HG03039 (cell line): ENCODE results near the gene RPL12.

Experiments
- ATAC-seq: cut with Tn5 transposase; IDR thresholded peaks from one replicate; pipeline ENCODE4 v1.9.1; 2021; ENCODE audit warnings: mild to moderate bottlenecking, moderate library complexity; ENCODE audit not compliant: unreplicated experiment

The RPL12 gene

GRCh38 chr9:127444283-127444920, 6.8 kb downstream of the RPL12 start:
- no peak for ATAC-seq

GRCh38 chr9:127438394-127438793, 12.8 kb downstream of the RPL12 start:
- ATAC-seq: no peak

- ATAC-seq: no peak
Observed at GRCh38 chr9:127437497-127438264, 13.5 kb downstream of the RPL12 start.

GRCh38 chr9:127430415-127430814, 20.8 kb downstream of the RPL12 start:
- no peak for ATAC-seq

GRCh38 chr9:127428348-127428747, 22.9 kb downstream of the RPL12 start:
- ATAC-seq: no peak

GRCh38 chr9:127426756-127427155, 24.4 kb downstream of the RPL12 start:
- ATAC-seq: no peak

GRCh38 chr9:127424676-127424999, 26.6 kb downstream of the RPL12 start:
- no peak for ATAC-seq

- peak; percentile 74 for ATAC-seq
Observed at GRCh38 chr9:127423934-127424675, 27.1 kb downstream of the RPL12 start, which contains the start of gene ZNF79. Gene ZNF79, plus strand, starts transcription at chr9:127424382. Its CDS starts 406 bp downstream, at chr9:127424788.

GRCh38 chr9:127423476-127423933, 27.7 kb downstream of the RPL12 start:
- no peak for ATAC-seq

GRCh38 chr9:127422787-127423186, 28.4 kb downstream of the RPL12 start:
- no peak for ATAC-seq

GRCh38 chr9:127422133-127422782, 28.9 kb downstream of the RPL12 start:
- no peak for ATAC-seq

GRCh38 chr9:127421057-127421456, 30.1 kb downstream of the RPL12 start:
- no peak for ATAC-seq

GRCh38 chr9:127419348-127419747, 31.9 kb downstream of the RPL12 start:
- no peak for ATAC-seq

GRCh38 chr9:127418037-127418471, 33.2 kb downstream of the RPL12 start:
- ATAC-seq: no peak

- no peak for ATAC-seq
Observed at GRCh38 chr9:127417131-127418036, 33.8 kb downstream of the RPL12 start.

- ATAC-seq: no peak
Observed at GRCh38 chr9:127415657-127416056, 35.5 kb downstream of the RPL12 start.

GRCh38 chr9:127415141-127415540, 36.1 kb downstream of the RPL12 start:
- ATAC-seq: no peak

GRCh38 chr9:127411122-127411521, 40.1 kb downstream of the RPL12 start:
- ATAC-seq: no peak

GRCh38 chr9:127407492-127407843, 43.7 kb downstream of the RPL12 start:
- no peak for ATAC-seq

- ATAC-seq: no peak
Observed at GRCh38 chr9:127406799-127407491, 44.3 kb downstream of the RPL12 start.
